Measurements from ENCODE around the gene KPNA3. TPM values are rescaled to one million over a fixed set of nuclear protein-coding genes. Genes with fewer than 3 reads are reported as not detected.
"Not testable (repeated sequence)": the region's sequence is repeated elsewhere in the genome, so short reads cannot be mapped to it uniquely, and the experiment has no call there.

Gene KPNA3
- total and polyA plus RNA-seq, 2 donors (not counting 1 experiment from before 2014, with no cell fraction given), result 37.0 to 68.3 TPM

DNA sequence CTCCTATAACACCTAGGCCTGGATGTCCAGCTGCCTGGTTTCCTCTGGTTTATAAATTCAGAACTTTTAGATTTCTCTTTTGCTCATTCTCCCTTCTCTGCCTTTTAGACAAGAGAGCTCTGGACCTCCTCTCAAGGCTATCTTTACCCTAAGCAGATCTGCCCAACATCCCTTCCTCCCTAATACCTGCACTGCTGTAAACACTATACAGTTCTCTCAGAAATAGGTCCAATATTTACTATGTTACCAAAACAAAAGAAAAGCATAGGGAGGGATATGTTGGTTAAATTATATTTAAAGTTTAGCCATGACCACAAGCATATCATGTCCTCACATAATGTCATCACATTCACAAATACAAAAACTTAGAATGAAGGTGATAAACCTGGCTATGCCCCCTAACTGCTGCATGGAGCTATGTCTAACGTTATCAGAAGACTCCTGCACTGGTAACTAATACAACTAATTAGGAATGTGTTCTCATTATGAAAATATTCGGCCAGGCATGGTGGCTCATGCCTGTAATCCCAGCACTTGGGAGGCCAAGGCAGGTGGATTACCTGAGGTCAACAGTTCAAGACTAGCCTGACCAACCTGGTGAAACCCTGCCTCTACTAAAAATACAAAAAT, 18.0 kb downstream of the KPNA3 start:
- Histone ChIP-seq H3K4me1 (ENCODE audit: control insufficient read depth, extremely low read depth, insufficient read depth, low read length) (no peaks in the 10 kb centered on the region), H4K20me1 (ENCODE audit: control insufficient read depth, extremely low read depth, insufficient read depth, low read length) (no peaks in the 10 kb centered on the region)

DNA sequence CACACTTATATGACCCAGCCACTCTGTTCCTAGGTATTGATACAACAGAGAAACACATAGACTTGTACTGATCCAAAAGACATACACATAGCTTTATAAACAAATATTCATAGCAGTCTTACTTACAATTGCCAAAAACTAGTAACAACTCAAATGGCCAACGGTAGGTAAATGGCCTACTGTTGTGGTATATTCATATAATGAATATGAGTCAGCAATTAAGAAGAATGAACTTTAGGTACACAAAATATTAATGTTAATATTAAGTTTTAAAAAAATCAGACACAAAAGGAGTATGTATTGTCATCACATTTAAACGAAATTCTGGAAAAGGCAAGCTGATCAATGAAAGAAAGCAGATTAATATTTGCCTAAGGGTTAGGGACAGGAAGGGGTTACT, 19.7 kb downstream of the KPNA3 start:
- no peaks in the 10 kb centered on the region for H3K4me1 ChIP-seq (ENCODE audit: control insufficient read depth, extremely low read depth, insufficient read depth, low read length)
- TF ChIP-seq, protein P1, sequence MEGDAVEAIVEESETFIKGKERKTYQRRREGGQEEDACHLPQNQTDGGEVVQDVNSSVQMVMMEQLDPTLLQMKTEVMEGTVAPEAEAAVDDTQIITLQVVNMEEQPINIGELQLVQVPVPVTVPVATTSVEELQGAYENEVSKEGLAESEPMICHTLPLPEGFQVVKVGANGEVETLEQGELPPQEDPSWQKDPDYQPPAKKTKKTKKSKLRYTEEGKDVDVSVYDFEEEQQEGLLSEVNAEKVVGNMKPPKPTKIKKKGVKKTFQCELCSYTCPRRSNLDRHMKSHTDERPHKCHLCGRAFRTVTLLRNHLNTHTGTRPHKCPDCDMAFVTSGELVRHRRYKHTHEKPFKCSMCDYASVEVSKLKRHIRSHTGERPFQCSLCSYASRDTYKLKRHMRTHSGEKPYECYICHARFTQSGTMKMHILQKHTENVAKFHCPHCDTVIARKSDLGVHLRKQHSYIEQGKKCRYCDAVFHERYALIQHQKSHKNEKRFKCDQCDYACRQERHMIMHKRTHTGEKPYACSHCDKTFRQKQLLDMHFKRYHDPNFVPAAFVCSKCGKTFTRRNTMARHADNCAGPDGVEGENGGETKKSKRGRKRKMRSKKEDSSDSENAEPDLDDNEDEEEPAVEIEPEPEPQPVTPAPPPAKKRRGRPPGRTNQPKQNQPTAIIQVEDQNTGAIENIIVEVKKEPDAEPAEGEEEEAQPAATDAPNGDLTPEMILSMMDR (conservative IDR thresholded peaks at IDR 0.05 in 1 of 2, IDR thresholded peaks at IDR 0.05 in 1 of 2; ENCODE audit: low read depth in 1 of 2, low read length in 2 of 2), result no peak
- TF ChIP-seq EZH2 (IDR thresholded peaks at IDR 0.05; ENCODE audit: low read length, missing control alignments), result no peak

More for the DNA sequence above, 18.0 kb downstream of the KPNA3 start:
- Histone ChIP-seq H3K36me3 (ENCODE audit: control insufficient read depth, insufficient read depth, low read length) (no peaks in the 10 kb centered on the region), H3K9ac (ENCODE audit: insufficient read depth, low read length) (no peak overlapping the region), H3K27ac (ENCODE audit: insufficient read depth, low read length) (no peak overlapping the region), H3K4me3 (replicated peaks in 1 of 4; ENCODE audit: control extremely low read depth in 1 of 4, insufficient read depth in 1 of 4, low read depth in 3 of 4, low read length in 4 of 4) (no peak overlapping the region), H2AFZ (ENCODE audit: low read length) (no peak overlapping the region), H3K27me3 (ENCODE audit: control insufficient read depth, insufficient read depth, low read length) (no peaks in the 10 kb centered on the region), H3K4me2 (ENCODE audit: extremely low read depth, insufficient read depth, low read length) (no peak overlapping the region), H3K79me2 (ENCODE audit: control insufficient read depth, insufficient read depth, low read length) (peaks cover 47% of the 10 kb centered on the region), H3K9me3 (ENCODE audit: control insufficient read depth, insufficient read depth, low read depth, low read length) (no peaks in the 10 kb centered on the region)
- TF ChIP-seq, protein P1 (conservative IDR thresholded peaks at IDR 0.05 in 1 of 2, IDR thresholded peaks at IDR 0.05 in 1 of 2; ENCODE audit: low read depth in 1 of 2, low read length in 2 of 2), result no peak
- TF ChIP-seq EZH2 (IDR thresholded peaks at IDR 0.05; ENCODE audit: low read length, missing control alignments), result no peak
- DNase-seq (ENCODE audit: low read depth in 2 of 2), result no peak

DNA sequence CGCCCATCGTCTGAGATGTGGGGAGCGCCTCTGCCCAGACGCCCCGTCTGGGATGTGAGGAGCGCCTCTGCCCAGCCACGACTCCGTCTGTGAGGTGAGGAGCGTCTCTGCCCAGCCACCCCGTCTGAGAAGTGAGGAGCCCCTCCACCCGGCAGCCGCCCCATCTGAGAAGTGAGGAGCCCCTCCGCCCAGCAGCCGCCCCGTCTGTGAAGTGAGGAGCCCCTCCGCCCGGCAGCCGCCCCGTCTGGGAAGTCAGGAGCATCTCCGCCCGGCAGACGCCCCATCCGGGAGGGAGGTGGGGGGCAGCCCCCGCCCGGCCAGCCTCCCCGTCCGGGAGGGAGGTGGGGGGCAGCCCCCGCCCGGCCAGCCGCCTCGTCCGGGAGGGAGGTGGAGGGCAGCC, 30.7 kb downstream of the KPNA3 start:
- not testable (repeated sequence) for H3K27me3 ChIP-seq (ENCODE audit: control insufficient read depth, insufficient read depth, low read length); H4K20me1 ChIP-seq (ENCODE audit: control insufficient read depth, extremely low read depth, insufficient read depth, low read length); H3K4me1 ChIP-seq (ENCODE audit: control insufficient read depth, extremely low read depth, insufficient read depth, low read length); H3K36me3 ChIP-seq (ENCODE audit: control insufficient read depth, insufficient read depth, low read length); H3K9me3 ChIP-seq (ENCODE audit: control insufficient read depth, insufficient read depth, low read depth, low read length); H2AFZ ChIP-seq (ENCODE audit: low read length); H3K9ac ChIP-seq (ENCODE audit: insufficient read depth, low read length); H3K27ac ChIP-seq (ENCODE audit: insufficient read depth, low read length); H3K4me3 ChIP-seq (replicated peaks in 1 of 4; ENCODE audit: control extremely low read depth in 1 of 4, insufficient read depth in 1 of 4, low read depth in 3 of 4, low read length in 4 of 4); H3K4me2 ChIP-seq (ENCODE audit: extremely low read depth, insufficient read depth, low read length); DNase-seq (ENCODE audit: low read depth in 2 of 2)
- H3K79me2 ChIP-seq (ENCODE audit: control insufficient read depth, insufficient read depth, low read length), result peaks cover 27% of the 10 kb centered on the region

More for the DNA sequence above, 19.7 kb downstream of the KPNA3 start:
- H3K4me3 ChIP-seq (replicated peaks in 1 of 4; ENCODE audit: control extremely low read depth in 1 of 4, insufficient read depth in 1 of 4, low read depth in 3 of 4, low read length in 4 of 4), result no peak overlapping the region
- H3K36me3 ChIP-seq (ENCODE audit: control insufficient read depth, insufficient read depth, low read length), result no peaks in the 10 kb centered on the region
- H3K9ac ChIP-seq (ENCODE audit: insufficient read depth, low read length), result no peak overlapping the region
- no peaks in the 10 kb centered on the region for H3K27me3 ChIP-seq (ENCODE audit: control insufficient read depth, insufficient read depth, low read length)
- peaks cover 42% of the 10 kb centered on the region for H3K79me2 ChIP-seq (ENCODE audit: control insufficient read depth, insufficient read depth, low read length)
- H2AFZ ChIP-seq (ENCODE audit: low read length), result no peak overlapping the region
- no peak overlapping the region for H3K4me2 ChIP-seq (ENCODE audit: extremely low read depth, insufficient read depth, low read length)
- DNase-seq (ENCODE audit: low read depth in 2 of 2), result no peak
- no peaks in the 10 kb centered on the region for H3K9me3 ChIP-seq (ENCODE audit: control insufficient read depth, insufficient read depth, low read depth, low read length)
- no peaks in the 10 kb centered on the region for H4K20me1 ChIP-seq (ENCODE audit: control insufficient read depth, extremely low read depth, insufficient read depth, low read length)
- no peak overlapping the region for H3K27ac ChIP-seq (ENCODE audit: insufficient read depth, low read length)
